MM.1S (cell line): ENCODE measurements around the gene ACOXL.

Experiments used
- DNase-seq: peaks from one replicate; pipeline ENCODE4 v3.0.0-alpha.2; 2015
- H2AFZ ChIP-seq: fragments of 300-600 bp; sonication (generic); 2 replicates; pipeline ENCODE4 v1.6.0; 2016; ENCODE audit warnings: antibody characterized with exemption, low read length
- H3F3A ChIP-seq: fragments of 300-600 bp; sonication (generic); 2 replicates; pipeline ENCODE4 v1.6.1; 2016; ENCODE audit warnings: mild to moderate bottlenecking, antibody characterized with exemption, low read length, moderate library complexity, mixed read lengths; ENCODE audit not compliant: insufficient read depth
- H3K27ac ChIP-seq: fragments of 300-600 bp; sonication (generic); 2 replicates; pipeline ENCODE4 v1.5.1; 2016; ENCODE audit warnings: mild to moderate bottlenecking, low read length
- H3K27me3 ChIP-seq: fragments of 300-600 bp; sonication (generic); replicated peaks from 2 replicates; pipeline ENCODE4 v1.6.0; 2016; ENCODE audit warnings: low read length; ENCODE audit not compliant: insufficient read depth
- H3K36me3 ChIP-seq: fragments of 300-600 bp; sonication (generic); replicated peaks from 2 replicates; pipeline ENCODE4 v1.6.1; 2016; ENCODE audit warnings: mild to moderate bottlenecking, low read length, mixed read lengths; ENCODE audit not compliant: insufficient read depth
- H3K4me1 ChIP-seq: fragments of 300-600 bp; sonication (generic); 2 replicates; pipeline ENCODE4 v1.6.1; 2016; ENCODE audit warnings: low read length, mixed read lengths
- H3K4me2 ChIP-seq: fragments of 300-600 bp; sonication (generic); 2 replicates; pipeline ENCODE4 v1.6.0; 2016; ENCODE audit warnings: low read depth, low read length
- H3K4me3 ChIP-seq: fragments of 300-600 bp; sonication (generic); 2 replicates; pipeline ENCODE4 v1.5.1; 2016; ENCODE audit warnings: low read length, mixed read lengths
- H3K79me2 ChIP-seq: fragments of 300-600 bp; sonication (generic); 2 replicates; pipeline ENCODE4 v1.6.1; 2016; ENCODE audit warnings: mixed run types, low read length, mixed read lengths
- H3K9ac ChIP-seq: fragments of 300-600 bp; sonication (generic); 2 replicates; pipeline ENCODE4 v1.6.1; 2016; ENCODE audit warnings: low read length, mixed read lengths
- H3K9me2 ChIP-seq: fragments of 300-600 bp; sonication (generic); replicated peaks from 2 replicates; pipeline ENCODE4 v1.6.1; 2016; ENCODE audit warnings: mild to moderate bottlenecking, low read length, mixed read lengths; ENCODE audit not compliant: insufficient read depth
- H3K9me3 ChIP-seq: fragments of 300-600 bp; sonication (generic); replicated peaks from 2 replicates; pipeline ENCODE4 v1.6.1; 2016; ENCODE audit warnings: mild to moderate bottlenecking, low read length, mixed read lengths; ENCODE audit not compliant: insufficient read depth
- H4K20me1 ChIP-seq: fragments of 300-600 bp; sonication (generic); 2 replicates; pipeline ENCODE4 v1.6.1; 2016; ENCODE audit warnings: mild to moderate bottlenecking, low read length, moderate library complexity, mixed read lengths; ENCODE audit not compliant: insufficient read depth
- CTCF ChIP-seq: fragments of 300-600 bp; sonication (generic); IDR thresholded peaks from 2 replicates; pipeline ENCODE4 v1.5.1; 2016; ENCODE audit warnings: antibody characterized with exemption, low read length, mixed read lengths
- EZH2 ChIP-seq: fragments of 300-600 bp; sonication (generic); optimal IDR thresholded peaks from 2 replicates; pipeline ENCODE3; 2017; ENCODE audit warnings: low read depth, mild to moderate bottlenecking, antibody characterized with exemption, low read length, mixed read lengths
- EZH2phosphoT487 ChIP-seq: fragments of 300-600 bp; sonication (generic); IDR thresholded peaks from 2 replicates; pipeline ENCODE4 v1.6.1; 2018; ENCODE audit warnings: antibody characterized with exemption, low read length

Gene ACOXL

GRCh38 chr2:111017909-111018308 lies 285.5 kb downstream of the ACOXL start:
- TF ChIP-seq EZH2phosphoT487 (no peak), EZH2 (no peak), CTCF (no peak)
- Histone ChIP-seq H3K9me2 (no peaks in the 10 kb centered on the region), H3K4me3 (no peak overlapping the region), H3K9me3 (no peaks in the 10 kb centered on the region), H3K27ac (no peak overlapping the region), H3K79me2 (no peaks in the 10 kb centered on the region), H2AFZ (no peak overlapping the region), H3F3A (no peaks in the 10 kb centered on the region), H3K4me2 (no peak overlapping the region), H3K27me3 (no peaks in the 10 kb centered on the region), H3K36me3 (no peaks in the 10 kb centered on the region; the same call in 1 of the 2 replicates), H4K20me1 (no peaks in the 10 kb centered on the region), H3K9ac (no peak overlapping the region), H3K4me1 (no peaks in the 10 kb centered on the region)
- no peak for DNase-seq

- Histone ChIP-seq H3K9ac (no peak overlapping the region), H3K9me3 (no peaks in the 10 kb centered on the region), H3K4me1 (no peaks in the 10 kb centered on the region), H3K79me2 (no peaks in the 10 kb centered on the region), H2AFZ (no peak overlapping the region), H3K36me3 (no peaks in the 10 kb centered on the region; the same call in 1 of the 2 replicates), H3K27ac (no peak overlapping the region), H3K4me2 (no peak overlapping the region), H3K4me3 (no peak overlapping the region), H3K27me3 (no peaks in the 10 kb centered on the region), H4K20me1 (no peaks in the 10 kb centered on the region), H3F3A (no peaks in the 10 kb centered on the region), H3K9me2 (no peaks in the 10 kb centered on the region)
- no peak for TF ChIP-seq EZH2phosphoT487
- no peak for TF ChIP-seq CTCF
- no peak for DNase-seq
These were observed 287.0 kb downstream of the ACOXL start for GRCh38 chr2:111019381-111019780.

GRCh38 chr2:111022633-111023032 lies 290.3 kb downstream of the ACOXL start:
- Histone ChIP-seq H3K9me2 (no peaks in the 10 kb centered on the region), H3K27ac (no peak overlapping the region), H3K4me2 (no peak overlapping the region), H2AFZ (no peak overlapping the region), H4K20me1 (no peaks in the 10 kb centered on the region), H3K9me3 (no peaks in the 10 kb centered on the region), H3K36me3 (no peaks in the 10 kb centered on the region; the same call in 1 of the 2 replicates), H3K9ac (no peak overlapping the region), H3K27me3 (no peaks in the 10 kb centered on the region), H3K4me1 (no peaks in the 10 kb centered on the region), H3K79me2 (no peaks in the 10 kb centered on the region), H3K4me3 (no peak overlapping the region), H3F3A (no peaks in the 10 kb centered on the region)
- TF ChIP-seq CTCF (no peak), EZH2phosphoT487 (no peak), EZH2 (no peak)
- DNase-seq, result no peak
